NT2/D1 (cell line): ENCODE measurements around the gene WDR73.

Source experiments
- DNase-seq: peaks from one replicate; pipeline ENCODE4 v3.0.0-alpha.2; 2011; ENCODE audit warnings: low read depth, low spot score
- H3K27me3 ChIP-seq: 2 replicates; pipeline ENCODE4 v1.6.0; 2011; ENCODE audit warnings: mild to moderate bottlenecking; ENCODE audit not compliant: insufficient read length, insufficient read depth
- H3K36me3 ChIP-seq: 2 replicates; pipeline ENCODE4 v1.6.1; 2011; ENCODE audit warnings: mild to moderate bottlenecking, low read length, mixed read lengths; ENCODE audit not compliant: insufficient read depth, insufficient read length
- H3K4me1 ChIP-seq: 2 replicates; pipeline ENCODE4 v1.5.1; 2011; ENCODE audit not compliant: insufficient read depth, insufficient read length
- H3K4me3 ChIP-seq: 2 replicates; pipeline ENCODE4 v1.5.1; 2011; ENCODE audit warnings: low read depth; ENCODE audit not compliant: insufficient read length
- H3K9ac ChIP-seq: 2 replicates; pipeline ENCODE4 v1.6.0; 2011; ENCODE audit warnings: low read depth; ENCODE audit not compliant: insufficient read length
- H3K9me3 ChIP-seq: 2 replicates; pipeline ENCODE4 v1.5.1; 2011; ENCODE audit warnings: mild to moderate bottlenecking, low read length; ENCODE audit not compliant: insufficient read depth
- SUZ12 ChIP-seq: IDR thresholded peaks from 2 replicates; pipeline ENCODE4 v1.6.1; 2011; ENCODE audit not compliant: insufficient read length, insufficient read depth; ENCODE audit errors: extremely low read depth
- YY1 ChIP-seq: IDR thresholded peaks from 2 replicates; pipeline ENCODE4 v1.6.1; 2011; ENCODE audit not compliant: insufficient read length, insufficient read depth
- ZNF274 ChIP-seq: IDR thresholded peaks from 2 replicates; pipeline ENCODE4 v1.6.1; 2011; ENCODE audit warnings: mild to moderate bottlenecking, low read depth, low read length

Gene WDR73

DNA sequence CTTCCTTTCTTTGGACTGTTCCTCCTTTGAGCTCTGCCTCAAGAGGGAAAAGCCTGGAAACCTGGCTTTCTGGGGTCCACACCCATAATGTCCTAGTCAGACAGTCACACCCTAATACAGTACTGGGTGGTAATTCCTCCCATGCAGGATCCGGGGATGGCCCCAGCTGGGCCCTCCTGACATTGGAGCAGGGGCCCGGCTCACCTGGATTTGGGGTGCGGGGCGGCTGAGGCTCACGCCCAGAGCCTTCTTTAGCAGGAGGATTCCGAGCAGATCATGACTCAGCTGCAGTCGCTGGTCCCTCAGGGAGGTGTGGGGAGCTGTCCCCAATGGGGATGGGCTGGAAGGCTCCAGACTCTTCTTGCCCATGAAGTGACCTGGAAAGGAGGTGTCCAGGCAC, 2.9 kb upstream of the WDR73 start:
- no peaks in the 10 kb centered on the region for H3K9me3 ChIP-seq
- no peak for DNase-seq
- H3K9ac ChIP-seq, result peak overlapping the region; percentile 84
- peaks cover 23% of the 10 kb centered on the region for H3K36me3 ChIP-seq
- H3K4me1 ChIP-seq, result peaks cover 18% of the 10 kb centered on the region
- H3K27me3 ChIP-seq, result peaks cover 23% of the 10 kb centered on the region
- no peak for TF ChIP-seq SUZ12
- H3K4me3 ChIP-seq, result peak overlapping the region; percentile 53

DNA sequence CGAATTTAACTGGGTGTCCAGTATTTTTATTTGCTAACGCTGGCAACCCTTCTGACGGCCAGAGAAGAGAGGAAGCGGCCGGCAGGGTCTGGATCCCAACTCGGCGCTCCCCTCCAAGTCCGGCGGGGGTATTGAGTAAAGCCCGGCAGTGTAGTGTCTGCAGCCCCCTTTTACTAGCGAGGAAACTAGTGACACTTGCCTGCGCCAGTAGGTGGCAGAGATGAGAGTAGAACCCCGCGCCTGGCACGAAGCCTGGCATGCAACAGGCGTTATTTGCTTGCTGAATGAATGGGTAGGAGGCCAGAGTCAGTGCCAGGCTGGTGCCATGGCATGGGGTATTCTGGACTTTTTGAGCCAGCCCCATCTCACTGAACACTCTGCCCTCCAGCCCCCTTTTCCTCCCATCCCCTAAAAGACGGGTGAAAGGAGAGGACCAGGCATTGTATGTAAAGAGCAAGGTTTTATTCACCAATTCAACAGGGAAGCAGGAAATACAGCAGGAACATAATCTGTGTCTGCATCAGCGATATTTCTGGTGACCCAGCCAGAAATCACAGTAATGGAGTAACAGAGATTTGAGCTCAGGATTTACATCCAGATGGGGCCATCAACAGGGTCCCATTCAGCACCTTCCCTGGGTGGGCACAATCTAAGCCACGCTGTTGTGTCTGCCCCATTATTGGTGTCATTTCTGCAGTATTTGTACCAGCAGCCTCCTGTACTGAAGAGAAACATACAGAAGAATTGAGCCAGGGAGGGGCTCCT, 788 bp upstream of the WDR73 start:
- TF ChIP-seq YY1 (no peak), SUZ12 (no peak), ZNF274 (no peak)
- peak overlapping the region; percentile 97 for H3K4me3 ChIP-seq
- DNase-seq, result peak; percentile 52
- H3K36me3 ChIP-seq, result peaks cover 38% of the 10 kb centered on the region
- peaks cover 23% of the 10 kb centered on the region for H3K27me3 ChIP-seq
- no peaks in the 10 kb centered on the region for H3K9me3 ChIP-seq
- peak overlapping the region; percentile 97 for H3K9ac ChIP-seq
- peaks cover 12% of the 10 kb centered on the region for H3K4me1 ChIP-seq

DNA sequence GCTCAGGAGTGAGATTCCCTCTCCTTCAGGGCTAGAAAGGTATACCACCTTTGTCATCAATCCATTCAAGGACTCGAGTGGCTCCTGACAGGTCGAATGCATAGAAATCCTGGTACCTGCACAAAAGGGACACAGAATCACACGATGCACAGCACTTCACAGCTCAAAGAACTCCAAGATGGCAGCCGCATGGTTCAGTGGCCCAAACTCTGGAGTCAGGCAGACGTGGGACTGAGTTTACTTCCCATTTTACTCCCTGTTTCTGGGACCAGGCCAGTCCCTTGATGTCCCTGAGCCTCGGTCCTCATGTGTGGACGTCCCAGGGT, 536 bp downstream of the WDR73 start:
- no peak for DNase-seq
- TF ChIP-seq YY1 (no peak), ZNF274 (no peak), SUZ12 (no peak)
- peaks cover 48% of the 10 kb centered on the region for H3K36me3 ChIP-seq
- peaks cover 9% of the 10 kb centered on the region for H3K4me1 ChIP-seq
- H3K4me3 ChIP-seq, result peak overlapping the region; percentile 97
- peak overlapping the region; percentile 97 for H3K9ac ChIP-seq
- H3K27me3 ChIP-seq, result peaks cover 23% of the 10 kb centered on the region
- H3K9me3 ChIP-seq, result no peaks in the 10 kb centered on the region

DNA sequence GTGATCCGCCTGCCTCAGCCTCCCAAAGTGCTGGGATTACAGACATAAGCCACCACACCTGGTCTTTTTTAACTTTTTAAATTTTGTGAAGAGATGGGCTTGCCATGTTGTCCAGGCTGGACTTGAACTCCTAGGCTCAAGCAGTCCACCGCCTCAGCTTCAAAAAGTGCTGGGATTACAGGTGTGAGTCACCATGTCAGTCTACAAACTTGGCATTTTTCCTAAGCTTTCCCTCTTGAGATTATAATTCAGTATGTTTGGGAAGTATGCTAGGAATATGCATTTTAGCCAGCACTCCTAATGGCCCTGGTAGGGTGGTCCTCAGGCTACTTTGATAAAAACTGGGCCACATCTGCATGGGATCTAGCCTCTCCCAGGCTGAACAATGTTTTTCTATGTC, 4.4 kb downstream of the WDR73 start:
- H3K9ac ChIP-seq, result no peak overlapping the region
- H3K27me3 ChIP-seq, result no peaks in the 10 kb centered on the region
- no peaks in the 10 kb centered on the region for H3K9me3 ChIP-seq
- peaks cover 80% of the 10 kb centered on the region for H3K36me3 ChIP-seq
- peaks cover 5% of the 10 kb centered on the region for H3K4me1 ChIP-seq
- no peak for DNase-seq
- no peak overlapping the region for H3K4me3 ChIP-seq
- no peak for TF ChIP-seq SUZ12
- TF ChIP-seq YY1, result no peak
- no peak for TF ChIP-seq ZNF274

DNA sequence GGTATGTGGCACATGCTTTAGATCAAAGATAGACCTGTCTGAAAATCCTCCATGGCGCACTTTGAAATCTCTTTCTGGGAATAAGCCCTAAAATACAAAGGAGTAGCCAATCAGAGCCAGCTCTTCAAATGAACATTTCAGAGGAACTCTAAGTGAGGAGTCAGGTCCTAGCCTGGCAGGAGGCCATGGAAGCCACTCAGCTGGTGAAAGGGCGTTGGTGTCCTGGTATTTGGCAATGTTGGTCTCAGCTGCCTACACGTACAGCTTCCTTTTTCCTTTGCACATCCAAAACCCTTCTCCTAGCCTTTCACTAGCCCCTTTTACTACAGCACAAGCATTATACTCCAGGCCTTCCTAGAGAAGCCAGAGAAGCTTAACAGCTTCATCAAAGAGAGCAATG, 5.5 kb downstream of the WDR73 start:
- TF ChIP-seq SUZ12 (no peak), ZNF274 (no peak), YY1 (no peak)
- H3K9me3 ChIP-seq, result no peaks in the 10 kb centered on the region
- H3K9ac ChIP-seq, result no peak overlapping the region
- peaks cover 87% of the 10 kb centered on the region for H3K36me3 ChIP-seq
- no peak for DNase-seq
- H3K4me3 ChIP-seq, result no peak overlapping the region
- no peaks in the 10 kb centered on the region for H3K27me3 ChIP-seq
- H3K4me1 ChIP-seq, result peaks cover 5% of the 10 kb centered on the region

GRCh38 chr15:84647726-84648125, 6.4 kb downstream of the WDR73 start:
- Histone ChIP-seq H3K9ac (no peak overlapping the region), H3K36me3 (peaks cover 87% of the 10 kb centered on the region), H3K27me3 (no peaks in the 10 kb centered on the region), H3K4me3 (no peak overlapping the region), H3K4me1 (peaks cover under 1% of the 10 kb centered on the region), H3K9me3 (no peaks in the 10 kb centered on the region)
- no peak for DNase-seq
- no peak for TF ChIP-seq YY1
- no peak for TF ChIP-seq SUZ12
- no peak for TF ChIP-seq ZNF274

DNA sequence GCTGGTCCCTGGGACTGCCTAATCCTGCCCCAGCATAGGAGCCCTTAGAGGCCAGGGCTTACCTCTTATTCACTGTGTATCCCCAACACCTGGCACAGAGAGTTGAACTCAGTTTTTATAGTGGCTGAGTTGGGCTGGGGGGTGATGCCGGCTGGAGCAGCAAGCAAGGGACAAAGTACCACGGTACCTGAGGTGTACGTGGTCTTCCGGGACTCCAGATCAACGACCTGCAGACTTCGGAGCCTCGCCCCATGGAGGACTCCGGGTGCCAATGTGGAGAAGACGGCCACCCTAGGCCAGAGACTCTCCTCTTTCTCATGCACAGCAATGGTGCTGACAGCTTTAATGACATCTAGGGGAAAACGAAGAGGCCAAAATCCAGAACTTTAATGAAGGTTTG, 8.1 kb downstream of the WDR73 start:
- peaks cover 82% of the 10 kb centered on the region for H3K36me3 ChIP-seq
- no peak overlapping the region for H3K4me3 ChIP-seq
- no peak overlapping the region for H3K9ac ChIP-seq
- DNase-seq, result no peak
- H3K9me3 ChIP-seq, result no peaks in the 10 kb centered on the region
- TF ChIP-seq YY1, result no peak
- TF ChIP-seq ZNF274, result no peak
- TF ChIP-seq SUZ12, result no peak
- no peaks in the 10 kb centered on the region for H3K4me1 ChIP-seq
- H3K27me3 ChIP-seq, result no peaks in the 10 kb centered on the region
